Mucosa of descending colon (tissue), 3 donors: ENCODE results near the gene SLC10A3. TPM values are rescaled to one million over a fixed set of nuclear protein-coding genes. Genes with fewer than 3 reads are reported as not detected.

ENCODE experiments used
- ATAC-seq: fragments of 200-7000 bp; cut with Tn5 transposase; one replicate; pipeline ENCODE4 v1.9.1; 2020; ENCODE audit warnings: mild to moderate bottlenecking, moderate library complexity
- DNase-seq, 3 donors: peaks; one replicate each; pipeline ENCODE4 v3.0.0-alpha.2; 2020
- H3K36me3 ChIP-seq: fragments of 200-600 bp; one replicate; pipeline ENCODE4 v1.8.0; 2021; ENCODE audit warnings: low read depth, mild to moderate bottlenecking
- H3K4me1 ChIP-seq: fragments of 200-600 bp; one replicate; pipeline ENCODE4 v1.8.0; 2021; ENCODE audit warnings: low read depth, mild to moderate bottlenecking
- H3K4me3 ChIP-seq: fragments of 200-600 bp; one replicate; pipeline ENCODE4 v1.8.0; 2021; ENCODE audit warnings: mild to moderate bottlenecking
- H3K9me3 ChIP-seq: fragments of 200-600 bp; one replicate; pipeline ENCODE4 v1.8.0; 2021; ENCODE audit warnings: mild to moderate bottlenecking
- intact Hi-C, 2 donors: fragments of 100-400 bp; cut with DNase I in 1 of 2; cut with micrococcal nuclease in 1 of 2; formaldehyde crosslinking; loops; one replicate each; pipeline versions ENCODE4 v1.11.0 to v1.11.1; 2022; cut with DNase I, micrococcal nuclease
- total RNA-seq, 3 donors: library from RNA; stranded (reverse); fragmentation: NEBNext Ultra II Directional in 2 of 3; extraction: Animal tissue kit (Norgen Biotek cat#: 25700) in 2 of 3; gene quantifications; one replicate each; pipeline versions ENCODE4 v1.2.1 to v1.2.4, GENCODE V29; 2021 to 2023
- TF ChIP-seq, protein P1 (sequence below): fragments of 200-600 bp; IDR thresholded peaks from one replicate; pipeline ENCODE4 v1.8.0; 2022; ENCODE audit warnings: antibody characterized with exemption, mild to moderate bottlenecking
- donor health status: DM: no; HTN: no; CAD: no; lungs with moderate emphysema.
- donor health status: DM: no; HTN: no; CAD: no.
- donor health status: DM: no; HTN: yes; CAD: no.

SLC10A3 gene
- total RNA-seq, 3 donors from 2014 or later, result 26.2 to 30.6 (median 28.0) TPM

DNA sequence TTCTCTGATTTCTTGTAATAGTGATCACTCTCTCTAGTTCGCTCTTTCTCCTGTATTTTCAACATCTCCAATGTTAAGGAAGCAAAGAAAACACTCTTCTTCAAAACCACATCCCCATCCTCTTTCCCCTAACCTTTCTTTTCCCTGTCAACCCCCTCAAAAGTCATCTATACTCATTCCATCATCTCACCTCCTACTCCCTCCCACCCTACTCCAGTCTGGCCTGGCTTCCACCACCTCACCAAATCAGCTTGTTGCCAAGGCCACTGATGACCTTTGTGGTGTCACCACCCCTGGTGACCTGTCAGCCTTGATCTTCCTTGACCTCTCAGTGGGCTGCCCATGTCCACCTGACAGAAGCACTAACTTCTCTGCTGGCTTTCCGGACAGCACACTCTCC lies 23.3 kb upstream of the SLC10A3 start:
- TF ChIP-seq, protein P1, sequence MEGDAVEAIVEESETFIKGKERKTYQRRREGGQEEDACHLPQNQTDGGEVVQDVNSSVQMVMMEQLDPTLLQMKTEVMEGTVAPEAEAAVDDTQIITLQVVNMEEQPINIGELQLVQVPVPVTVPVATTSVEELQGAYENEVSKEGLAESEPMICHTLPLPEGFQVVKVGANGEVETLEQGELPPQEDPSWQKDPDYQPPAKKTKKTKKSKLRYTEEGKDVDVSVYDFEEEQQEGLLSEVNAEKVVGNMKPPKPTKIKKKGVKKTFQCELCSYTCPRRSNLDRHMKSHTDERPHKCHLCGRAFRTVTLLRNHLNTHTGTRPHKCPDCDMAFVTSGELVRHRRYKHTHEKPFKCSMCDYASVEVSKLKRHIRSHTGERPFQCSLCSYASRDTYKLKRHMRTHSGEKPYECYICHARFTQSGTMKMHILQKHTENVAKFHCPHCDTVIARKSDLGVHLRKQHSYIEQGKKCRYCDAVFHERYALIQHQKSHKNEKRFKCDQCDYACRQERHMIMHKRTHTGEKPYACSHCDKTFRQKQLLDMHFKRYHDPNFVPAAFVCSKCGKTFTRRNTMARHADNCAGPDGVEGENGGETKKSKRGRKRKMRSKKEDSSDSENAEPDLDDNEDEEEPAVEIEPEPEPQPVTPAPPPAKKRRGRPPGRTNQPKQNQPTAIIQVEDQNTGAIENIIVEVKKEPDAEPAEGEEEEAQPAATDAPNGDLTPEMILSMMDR, result no peak
- Histone ChIP-seq H3K36me3 (no peaks in the 10 kb centered on the region), H3K4me3 (no peak overlapping the region), H3K9me3 (no peaks in the 10 kb centered on the region), H3K4me1 (no peaks in the 10 kb centered on the region)
- intact Hi-C loops, result no loop called here
- DNase-seq (no peak), ATAC-seq (no peak)

DNA sequence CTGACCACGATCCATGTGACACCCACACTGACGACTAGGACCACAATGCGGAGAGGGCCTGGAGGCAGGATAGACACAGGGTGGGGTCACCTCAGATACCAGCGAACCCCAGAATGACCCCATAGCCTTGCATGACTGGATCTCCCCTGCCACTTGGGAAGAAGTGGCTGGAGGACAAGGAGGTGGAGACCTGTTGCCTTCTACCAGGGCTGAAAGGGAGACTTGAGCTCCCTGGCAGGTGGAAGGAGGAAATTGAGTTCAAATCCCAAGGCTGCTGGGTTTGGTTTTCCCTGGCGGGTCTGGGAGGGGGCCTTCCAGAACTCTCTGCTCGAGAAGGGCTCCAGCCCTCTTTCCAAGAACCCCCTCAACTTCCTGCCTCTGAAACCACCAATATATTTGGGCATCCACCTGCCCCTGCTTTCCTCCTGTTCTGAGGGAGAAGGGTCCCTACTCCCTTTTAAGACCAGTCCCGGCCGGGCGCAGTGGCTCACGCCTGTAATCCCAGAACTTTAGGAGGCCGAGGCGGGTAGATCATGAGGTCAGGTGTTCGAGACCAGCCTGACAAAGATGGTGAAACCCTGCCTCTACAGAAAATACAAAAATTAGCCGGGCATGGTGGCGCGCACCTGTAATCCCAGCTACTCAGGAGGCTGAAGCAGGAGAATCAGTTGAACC lies 22.6 kb upstream of the SLC10A3 start:
- intact Hi-C loops, result no loop called here
- DNase-seq (no peak), ATAC-seq (no peak)
- Histone ChIP-seq H3K36me3 (no peaks in the 10 kb centered on the region), H3K9me3 (no peaks in the 10 kb centered on the region), H3K4me1 (no peaks in the 10 kb centered on the region), H3K4me3 (no peak overlapping the region)
- TF ChIP-seq, protein P1, result no peak

DNA sequence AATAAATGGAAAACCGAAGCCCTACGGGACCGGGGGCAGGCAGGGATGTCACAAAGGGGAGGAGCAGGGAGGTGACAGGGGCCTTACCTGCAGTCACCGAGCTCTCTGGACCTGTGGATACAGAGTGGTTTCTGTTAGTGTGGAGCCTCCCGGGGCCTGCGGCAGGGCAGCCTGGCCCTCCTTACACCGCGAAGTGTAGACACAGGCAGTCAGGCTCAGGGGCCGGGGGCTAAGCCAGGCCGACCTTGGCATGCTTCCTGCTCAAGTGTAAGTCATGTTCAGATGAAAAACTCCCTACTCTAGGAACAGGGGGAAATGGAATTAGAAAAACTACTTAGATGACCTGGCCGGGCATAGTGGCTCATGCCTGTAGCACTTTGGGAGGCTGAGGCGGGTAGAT lies 21.3 kb upstream of the SLC10A3 start:
- Histone ChIP-seq H3K4me3 (no peak overlapping the region), H3K9me3 (no peaks in the 10 kb centered on the region), H3K36me3 (no peaks in the 10 kb centered on the region), H3K4me1 (no peaks in the 10 kb centered on the region)
- DNase-seq (no peak), ATAC-seq (no peak)
- TF ChIP-seq, protein P1, result no peak
- intact Hi-C loops, result no loop called here

DNA sequence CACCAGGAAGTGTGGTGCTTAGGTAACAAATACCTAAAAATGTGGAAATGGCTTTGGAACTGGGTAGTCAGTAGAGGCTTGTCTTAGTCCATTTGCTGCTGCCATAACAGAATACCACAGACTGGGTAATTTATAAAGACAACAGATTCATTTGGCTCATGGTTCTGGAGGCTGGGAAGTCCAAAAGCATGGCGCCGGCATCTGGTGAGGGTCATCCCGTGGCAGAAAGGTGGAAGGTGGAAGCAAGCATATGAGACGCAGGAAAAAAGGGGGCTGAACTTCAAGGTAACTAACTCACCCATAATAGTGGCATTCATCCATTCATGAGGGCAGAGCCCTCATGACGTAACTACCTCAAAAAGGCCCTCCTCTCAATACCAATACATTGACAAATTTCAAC lies 19.0 kb upstream of the SLC10A3 start:
- Histone ChIP-seq H3K4me3 (no peak overlapping the region), H3K4me1 (no peaks in the 10 kb centered on the region), H3K36me3 (no peaks in the 10 kb centered on the region), H3K9me3 (no peaks in the 10 kb centered on the region)
- no peak for ATAC-seq
- intact Hi-C loops, result no loop called here
- DNase-seq, result no peak
- TF ChIP-seq, protein P1, result no peak

DNA sequence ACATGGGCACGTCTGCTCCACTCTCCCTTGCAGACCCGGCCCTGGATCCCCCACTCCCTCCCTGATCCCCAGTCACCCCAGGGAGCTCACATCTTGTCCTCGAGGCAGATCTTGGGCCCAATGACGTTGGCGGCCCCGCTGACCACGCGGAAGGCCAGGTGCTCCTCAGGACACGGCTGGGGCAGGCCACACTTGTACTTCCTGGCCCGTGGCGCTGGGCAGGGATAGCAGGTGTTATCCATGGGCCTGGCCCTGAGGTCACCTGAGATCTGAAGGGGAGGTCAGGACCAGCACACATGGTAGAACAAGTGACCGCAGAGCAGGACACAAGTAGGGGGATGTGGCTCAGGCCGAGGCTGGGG lies 17.9 kb upstream of the SLC10A3 start:
- intact Hi-C loops, result no loop called here
- DNase-seq, result no peak
- Histone ChIP-seq H3K4me3 (no peak overlapping the region), H3K4me1 (no peaks in the 10 kb centered on the region), H3K9me3 (no peaks in the 10 kb centered on the region), H3K36me3 (no peaks in the 10 kb centered on the region)
- TF ChIP-seq, protein P1, result no peak
- ATAC-seq, result no peak
